B cell (primary cell): Measurements from ENCODE around the gene ARHGAP28. TPM values are rescaled to one million over a fixed set of nuclear protein-coding genes. Genes with fewer than 3 reads are reported as not detected.

ENCODE experiments used
- ATAC-seq: fragments of 200-7000 bp; cut with Tn5 transposase; one replicate; pipeline ENCODE4 v1.10.0; 2021; ENCODE audit warnings: low read depth, mild to moderate bottlenecking, moderate number of reproducible peaks, moderate library complexity
- CTCF ChIA-PET: fragments of 350-600 bp; sonication (Branson Sonifier 250); formaldehyde crosslinking; loops from one replicate; lab custom pipeline; 2021; ENCODE audit warnings: antibody characterized with exemption, inconsistent platforms; lab: Charles Lee
- POLR2A ChIA-PET: fragments of 350-600 bp; sonication (Branson Sonifier 250); formaldehyde crosslinking; loops from one replicate; lab custom pipeline; 2021; ENCODE audit warnings: antibody characterized with exemption; lab: Charles Lee
- DNase-seq: peaks from one replicate; pipeline ENCODE4 v3.0.0; 2013
- H2AFZ ChIP-seq: 2 replicates; pipeline ENCODE4 v1.6.1; 2012; ENCODE audit warnings: mild to moderate bottlenecking, low read depth, low read length; ENCODE audit not compliant: insufficient read depth, poor library complexity, severe bottlenecking
- H3K27ac ChIP-seq, 2 donors: 1 replicate in 1 of 2; 2 replicates in 1 of 2; pipeline ENCODE4 v1.5.1; 2012 to 2013; ENCODE audit warnings: low read length in 2 of 2, mild to moderate bottlenecking in 2 of 2, moderate library complexity in 1 of 2
- H3K27me3 ChIP-seq, 4 experiments: fragments of 200-600 bp in 1 of 4; sonication (generic) in 1 of 4; replicated peaks in 1 of 4; 1 replicate in 2 of 4; 2 replicates in 2 of 4; pipeline versions ENCODE4 v1.6.1 to v1.7.0; 2013 to 2016; ENCODE audit warnings: low read length in 3 of 4, mild to moderate bottlenecking in 2 of 4, mixed read lengths in 1 of 4, moderate library complexity in 1 of 4; ENCODE audit not compliant: insufficient read depth in 4 of 4, control insufficient read depth in 3 of 4; ENCODE audit errors: control extremely low read depth in 1 of 4
- H3K36me3 ChIP-seq, 2 experiments: replicated peaks in 1 of 2; 1 replicate in 1 of 2; 2 replicates in 1 of 2; pipeline versions ENCODE4 v1.6.1 to v1.7.1; 2013; ENCODE audit warnings: low read length in 1 of 2; ENCODE audit not compliant: insufficient read depth in 2 of 2, control insufficient read depth in 1 of 2; ENCODE audit errors: control extremely low read depth in 1 of 2, extremely low read depth in 1 of 2
- H3K4me1 ChIP-seq, 2 donors: fragments of 200-600 bp in 1 of 2; sonication (generic) in 1 of 2; 1 replicate in 1 of 2; 2 replicates in 1 of 2; pipeline versions ENCODE4 v1.5.1 to v1.6.1; 2013 to 2017; ENCODE audit warnings: low read length in 2 of 2; ENCODE audit not compliant: control insufficient read depth in 2 of 2, insufficient read depth in 2 of 2
- H3K4me2 ChIP-seq: replicated peaks from 2 replicates; pipeline ENCODE3; 2012; ENCODE audit warnings: mild to moderate bottlenecking, low read depth, low read length; ENCODE audit not compliant: poor library complexity, severe bottlenecking
- H3K4me3 ChIP-seq, 5 experiments: fragments of 200-600 bp in 1 of 5; sonication (generic) in 1 of 5; 1 replicate in 3 of 5; 2 replicates in 2 of 5; pipeline versions ENCODE4 v1.5.1 to v1.7.0; 2011 to 2016; ENCODE audit warnings: low read length in 4 of 5, mild to moderate bottlenecking in 4 of 5, low read depth in 2 of 5, control low read depth in 1 of 5, moderate library complexity in 1 of 5; ENCODE audit not compliant: insufficient read depth in 1 of 5; ENCODE audit errors: control extremely low read depth in 1 of 5, extremely low read depth in 1 of 5
- H3K79me2 ChIP-seq: fragments of 200-600 bp; sonication (generic); one replicate; pipeline ENCODE4 v1.6.0; 2016; ENCODE audit warnings: low read length; ENCODE audit not compliant: control insufficient read depth, insufficient read depth
- H3K9ac ChIP-seq: fragments of 200-600 bp; sonication (generic); 2 replicates; pipeline ENCODE4 v1.6.1; 2017; ENCODE audit warnings: mild to moderate bottlenecking, low read length, moderate library complexity
- H3K9me3 ChIP-seq, 3 donors: one replicate each; pipeline versions ENCODE4 v1.6.1 to v1.7.1; 2013; ENCODE audit warnings: low read length in 2 of 3; ENCODE audit not compliant: control insufficient read depth in 2 of 3, insufficient read depth in 1 of 3; ENCODE audit errors: control extremely low read depth in 1 of 3
- H4K20me1 ChIP-seq: 2 replicates; pipeline ENCODE4 v1.6.0; 2012; ENCODE audit warnings: mild to moderate bottlenecking, low read length; ENCODE audit not compliant: insufficient read depth, control insufficient read depth, poor library complexity, severe bottlenecking
- H3K27ac Mint-ChIP-seq: one replicate; pipeline ENCODE4 v1.8.0; 2021; ENCODE audit warnings: mixed read lengths
- H3K27me3 Mint-ChIP-seq: one replicate; pipeline ENCODE4 v1.8.0; 2021; ENCODE audit warnings: mixed read lengths
- H3K4me1 Mint-ChIP-seq: one replicate; pipeline ENCODE4 v1.8.0; 2021; ENCODE audit warnings: mixed read lengths
- H3K4me3 Mint-ChIP-seq: one replicate; pipeline ENCODE4 v1.8.0; 2021; ENCODE audit warnings: mixed read lengths
- H3K9me3 Mint-ChIP-seq: one replicate; pipeline ENCODE4 v1.8.0; 2022; ENCODE audit warnings: mixed read lengths; ENCODE audit not compliant: insufficient read depth
- CTCF ChIP-seq: fragments of 200-600 bp; IDR thresholded peaks from one replicate; pipeline ENCODE4 v1.8.0; 2022; ENCODE audit warnings: antibody characterized with exemption, mild to moderate bottlenecking
- EZH2 ChIP-seq: IDR thresholded peaks from 2 replicates; pipeline ENCODE4 v1.6.1; 2012; ENCODE audit warnings: borderline replicate concordance, low read depth, mild to moderate bottlenecking, moderate library complexity, low read length; ENCODE audit not compliant: insufficient read depth, poor library complexity, severe bottlenecking
- WGBS: methylation state at CpG from one replicate; pipeline ENCODE4 v1.1.5; 2013; ENCODE audit warnings: missing lambda C conversion rate; ENCODE audit not compliant: insufficient coverage; 5-methylcytosine and 5-hydroxymethylcytosine counted together
- intact Hi-C: fragments of 100-400 bp; cut with micrococcal nuclease; formaldehyde crosslinking; loops from one replicate; pipeline ENCODE4 v1.10.0; 2022
- polyA plus RNA-seq: library from polyadenylated mRNA; depleted of rRNA; stranded (reverse); fragments of >200 nt; gene quantifications from 2 replicates; pipeline ENCODE4 v1.2.3, GENCODE V29; 2012
- total RNA-seq, 2 donors: library from RNA; stranded (reverse); fragments of 120-200 nt in 1 of 2; gene quantifications; 1 replicate in 1 of 2; 2 replicates in 1 of 2; pipeline versions ENCODE4 v1.2.3 to v1.2.4, GENCODE V29; 2013 to 2022

The ARHGAP28 gene
- total and polyA plus RNA-seq, 2 donors (not counting 1 experiment from before 2014, with no cell fraction given) = not detected

DNA sequence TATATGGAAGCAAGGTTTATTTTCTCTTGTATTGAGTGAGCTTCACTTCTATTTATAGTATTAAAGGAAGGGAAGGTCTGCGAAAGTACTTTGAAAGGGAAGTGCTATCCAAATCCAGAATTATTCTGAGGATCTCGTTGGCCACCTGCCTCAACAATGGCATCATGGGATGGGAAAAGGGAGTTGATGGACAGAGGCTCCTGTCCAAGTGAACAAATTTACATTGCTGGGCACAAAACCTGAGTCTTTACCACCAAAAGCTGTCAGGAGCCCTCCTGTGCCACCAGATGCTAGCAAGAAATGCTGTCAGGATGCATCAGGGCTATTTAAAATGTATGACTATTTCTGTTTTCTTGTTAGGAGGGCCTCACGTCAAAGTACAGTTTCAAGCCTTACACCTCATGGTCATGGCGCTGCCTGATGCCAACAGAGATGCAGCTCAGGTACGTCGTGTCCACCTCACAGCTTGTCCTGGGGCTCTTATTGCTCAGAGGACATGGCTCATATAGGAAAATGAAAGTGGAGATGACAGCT lies 157.3 kb downstream of the ARHGAP28 start:
- no peak overlapping the region for H3K4me3 ChIP-seq
- H3K27me3 ChIP-seq = no peaks in the 10 kb centered on the region
- H3K79me2 ChIP-seq = no peaks in the 10 kb centered on the region
- H3K4me3 Mint-ChIP-seq = no peak overlapping the region
- no peak overlapping the region for H3K4me2 ChIP-seq
- WGBS = 85% methylated on average over 5 of the region's 6 CpGs
- ChIA-PET POLR2A (no interaction called here), CTCF (interaction anchor here (1.5 kb wide), 1 partner anchor 1008 kb away, joined by 3 read pairs; no protein-coding TSS in a partner anchor)
- H3K27me3 Mint-ChIP-seq = no peaks in the 10 kb centered on the region
- H3K4me1 Mint-ChIP-seq = no peaks in the 10 kb centered on the region
- H3K9me3 ChIP-seq = peaks cover 0 to 3% (median 0%) of the 10 kb centered on the region in 3 donors
- TF ChIP-seq CTCF = no peak
- no peak for TF ChIP-seq EZH2
- H3K9ac ChIP-seq = no peak overlapping the region
- DNase-seq (no peak), ATAC-seq (no peak)
- H3K4me1 ChIP-seq = no peaks in the 10 kb centered on the region
- intact Hi-C loops = no loop called here
- H3K27ac ChIP-seq = no peak overlapping the region
- H3K27ac Mint-ChIP-seq = no peak overlapping the region
- H3K9me3 Mint-ChIP-seq = no peaks in the 10 kb centered on the region
- no peaks in the 10 kb centered on the region for H3K36me3 ChIP-seq
- H2AFZ ChIP-seq = no peak overlapping the region
- no peaks in the 10 kb centered on the region for H4K20me1 ChIP-seq

DNA sequence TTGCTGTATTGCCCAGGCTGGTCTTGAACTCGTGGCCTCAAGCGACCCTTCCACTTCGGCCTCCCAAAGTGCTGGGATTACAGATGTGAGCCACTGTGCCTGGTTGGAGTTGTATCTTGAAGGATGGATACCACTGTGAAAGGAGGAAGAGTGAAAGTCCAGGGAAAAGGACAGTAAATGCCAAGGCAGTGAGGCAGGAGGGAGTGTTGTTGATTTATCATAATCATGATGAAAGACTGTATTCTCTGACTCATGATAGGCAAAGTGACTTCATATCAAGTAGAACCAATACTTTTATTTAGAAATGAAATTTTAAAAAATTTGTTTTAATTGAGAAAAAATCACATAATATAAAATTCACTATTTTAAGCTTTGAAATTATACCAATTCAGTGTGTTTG lies 162.3 kb downstream of the ARHGAP28 start:
- H4K20me1 ChIP-seq = no peaks in the 10 kb centered on the region
- H3K36me3 ChIP-seq = no peaks in the 10 kb centered on the region
- no peak overlapping the region for H3K4me2 ChIP-seq
- ATAC-seq = no peak
- TF ChIP-seq EZH2 = no peak
- no peak for TF ChIP-seq CTCF
- H2AFZ ChIP-seq = no peak overlapping the region
- intact Hi-C loops = no loop called here
- no peaks in the 10 kb centered on the region for H3K79me2 ChIP-seq
- no peak overlapping the region for H3K4me3 ChIP-seq
- ChIA-PET POLR2A (no interaction called here), CTCF (no interaction called here)
- H3K4me3 Mint-ChIP-seq = no peak overlapping the region
- peaks cover 0 to 3% (median 0%) of the 10 kb centered on the region in 3 donors for H3K9me3 ChIP-seq
- no peaks in the 10 kb centered on the region for H3K9me3 Mint-ChIP-seq
- H3K27ac Mint-ChIP-seq = no peak overlapping the region
- no peaks in the 10 kb centered on the region for H3K27me3 Mint-ChIP-seq
- 95% methylated on average over 3 of the region's 3 CpGs for WGBS
- no peaks in the 10 kb centered on the region for H3K27me3 ChIP-seq
- H3K27ac ChIP-seq = no peak overlapping the region
- no peaks in the 10 kb centered on the region for H3K4me1 ChIP-seq
- H3K9ac ChIP-seq = no peak overlapping the region
- no peak for DNase-seq
- no peaks in the 10 kb centered on the region for H3K4me1 Mint-ChIP-seq
